H1 (cell line): Measurements from ENCODE around the gene INSYN1. TPM values are rescaled to one million over a fixed set of nuclear protein-coding genes. Genes with fewer than 3 reads are reported as not detected.

Experiments
- CEBPB ChIP-seq: IDR thresholded peaks from 2 replicates; pipeline ENCODE4 v1.6.1; 2012; ENCODE audit warnings: low read depth, low read length
- EGR1 ChIP-seq: IDR thresholded peaks from 2 replicates; pipeline ENCODE4 v1.6.1; 2011; ENCODE audit warnings: low read depth, low read length, borderline replicate concordance
- HDAC6 ChIP-seq: IDR thresholded peaks from one replicate; pipeline ENCODE4 v1.7.1; 2012; ENCODE audit warnings: low read depth, mild to moderate bottlenecking, inconsistent platforms, low read length, moderate library complexity
- KDM4A ChIP-seq: IDR thresholded peaks from one replicate; pipeline ENCODE4 v1.7.1; 2012; ENCODE audit warnings: low read depth, mild to moderate bottlenecking, moderate library complexity, low read length, inconsistent platforms; ENCODE audit not compliant: severe bottlenecking
- NANOG ChIP-seq: IDR thresholded peaks from 2 replicates; pipeline ENCODE4 v1.6.1; 2011; ENCODE audit warnings: low read length, low read depth, mild to moderate bottlenecking, inconsistent platforms; ENCODE audit not compliant: insufficient read depth, poor library complexity, severe bottlenecking
- PHF8 ChIP-seq: fragments of 200-600 bp; sonication (generic); conservative IDR thresholded peaks from 2 replicates; pipeline ENCODE4 v1.7.1; 2012; ENCODE audit warnings: low read depth, mild to moderate bottlenecking, inconsistent platforms, low read length, moderate library complexity
- RNF2 ChIP-seq: fragments of 200-900, 300-1000 bp; sonication (generic); IDR thresholded peaks from 2 replicates; pipeline ENCODE4 v1.7.1; 2016; ENCODE audit warnings: borderline replicate concordance, low read depth, mild to moderate bottlenecking, antibody characterized with exemption, low read length; ENCODE audit not compliant: poor library complexity, severe bottlenecking; ENCODE audit errors: missing control alignments
- SP4 ChIP-seq: IDR thresholded peaks from 2 replicates; pipeline ENCODE4 v1.6.1; 2012; ENCODE audit warnings: low read length, inconsistent platforms
- TEAD4 ChIP-seq: IDR thresholded peaks from 2 replicates; pipeline ENCODE4 v1.6.1; 2012; ENCODE audit warnings: low read depth, low read length, inconsistent platforms, mixed read lengths
- polyA plus RNA-seq, 7 experiments: library from polyadenylated mRNA; depleted of rRNA in 3 of 7; stranded (reverse) in 5 of 7; unstranded in 2 of 7; fragments of >200 nt in 5 of 7; fragments of 200-250 nt in 2 of 7; gene quantifications; 1 replicate in 5 of 7; 2 replicates in 1 of 7; 4 replicates in 1 of 7; pipeline versions ENCODE4 v1.2.1 to v1.2.3, GENCODE V29; 2011 to 2013; ENCODE audit warnings: missing spikeins in 2 of 7, mixed read lengths in 2 of 7
- total RNA-seq: library from RNA; stranded (reverse); fragmentation: NEBNext Ultra II Directional; extraction: Animal tissue kit (Norgen Biotek cat#: 25700); gene quantifications from 2 replicates; pipeline ENCODE4 v1.2.1, GENCODE V29; 2021

Gene INSYN1
- total and polyA plus RNA-seq, 2 of the 8 experiments (the other 6 are each of a cell fraction or from before 2014, with no cell fraction given), result 7.2 to 10.2 TPM

GRCh38 chr15:73796331-73796831 lies 43.2 kb upstream of the INSYN1 start (continued):
- TF ChIP-seq PHF8 (no peak), RNF2 (no peak), KDM4A (no peak), TEAD4 (no peak), SP4 (no peak), NANOG (no peak), HDAC6 (no peak), EGR1 (no peak), CEBPB (no peak)
